GM19240 (cell line): Measurements from ENCODE around the gene PALS1.

Experiments
- DNase-seq: peaks from one replicate; pipeline ENCODE4 v3.0.0; 2011; ENCODE audit warnings: low spot score; ENCODE audit not compliant: insufficient read length

PALS1 gene

DNA sequence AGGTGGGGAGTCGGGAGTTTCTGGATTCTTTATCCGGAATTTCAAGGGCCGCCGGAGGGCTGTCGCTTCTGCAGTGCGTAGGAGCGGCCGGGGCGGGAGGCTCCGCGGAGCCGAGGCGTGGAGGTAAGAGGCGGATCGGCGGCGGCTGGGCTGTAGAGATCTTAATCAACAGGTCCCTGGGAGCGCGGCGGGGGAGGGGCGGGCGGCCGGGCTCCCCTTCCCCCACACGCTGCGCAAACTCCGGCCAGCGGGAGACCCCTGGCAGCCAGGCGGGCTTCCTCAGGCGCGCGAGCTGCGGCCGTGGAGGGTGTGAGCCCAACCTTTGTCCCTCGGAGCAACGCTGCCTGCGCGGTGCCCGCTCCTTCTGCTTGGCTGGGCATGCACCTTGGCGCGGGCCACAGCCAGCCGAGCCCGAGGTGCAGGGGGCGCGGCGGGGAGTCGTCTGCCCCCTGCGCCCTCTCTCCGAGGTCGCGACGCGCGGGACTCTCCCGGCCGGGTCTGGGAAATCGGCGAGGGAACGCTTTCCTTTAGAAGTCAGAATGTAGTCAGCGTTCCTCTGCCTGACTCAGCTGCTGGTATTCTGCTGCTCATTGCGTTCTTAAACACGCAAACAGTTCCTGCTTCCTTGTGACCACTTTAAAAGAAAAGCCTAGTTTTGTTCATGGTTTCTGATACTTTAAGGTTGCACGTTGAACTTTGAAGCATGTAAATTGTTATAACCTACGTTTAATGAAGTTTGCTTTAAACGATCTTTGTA, at the start of gene PALS1:
Gene PALS1 (plus strand): TSS at position 25 of the 757 bp plus-strand sequence. CDS start 37,736 bp downstream, outside the sequence.
- DNase-seq = no peak

DNA sequence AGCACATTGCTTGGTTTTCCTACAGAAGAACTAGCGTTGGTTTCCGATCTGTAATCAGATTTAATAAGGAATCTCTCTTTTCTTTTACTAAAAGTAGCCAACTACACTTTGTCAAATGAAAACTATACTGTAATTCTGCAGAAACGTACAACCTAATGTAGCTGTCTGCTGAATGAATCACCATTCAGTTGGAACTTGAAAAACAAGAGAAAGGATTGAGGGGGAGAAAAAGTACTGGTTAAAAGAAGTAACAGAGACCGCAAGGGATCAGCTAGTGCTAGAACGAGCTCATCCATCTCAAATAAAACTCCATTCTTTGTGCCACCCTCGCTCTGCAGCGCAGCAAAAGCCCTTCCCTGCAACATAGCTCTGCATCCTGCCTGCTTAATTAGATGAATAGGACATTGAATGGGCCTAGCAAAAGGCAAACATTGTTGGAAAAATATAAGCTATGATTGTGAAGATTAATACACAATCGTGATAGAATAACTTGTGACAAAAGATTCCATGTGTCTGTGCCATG, 49.4 kb upstream of the PALS1 start:
- no peak for DNase-seq

DNA sequence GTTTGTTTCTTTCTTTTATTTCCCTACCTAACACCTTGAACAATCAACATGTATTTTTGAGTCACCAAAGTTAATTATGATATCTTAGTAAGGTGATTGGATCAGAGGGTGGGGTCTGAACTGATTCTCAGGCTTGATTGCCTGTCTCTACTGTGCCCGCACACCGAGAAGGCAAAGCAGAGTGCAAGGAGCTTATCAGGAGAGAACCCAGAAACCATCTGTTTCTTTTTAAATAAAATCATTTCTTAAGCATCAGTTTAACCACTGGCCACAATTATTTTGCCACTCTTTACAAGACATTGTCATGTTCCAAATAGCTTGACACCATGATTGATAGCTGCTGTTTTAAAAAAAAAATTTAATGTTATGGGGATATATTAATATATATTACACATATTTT, 48.9 kb upstream of the PALS1 start:
- DNase-seq = no peak

DNA sequence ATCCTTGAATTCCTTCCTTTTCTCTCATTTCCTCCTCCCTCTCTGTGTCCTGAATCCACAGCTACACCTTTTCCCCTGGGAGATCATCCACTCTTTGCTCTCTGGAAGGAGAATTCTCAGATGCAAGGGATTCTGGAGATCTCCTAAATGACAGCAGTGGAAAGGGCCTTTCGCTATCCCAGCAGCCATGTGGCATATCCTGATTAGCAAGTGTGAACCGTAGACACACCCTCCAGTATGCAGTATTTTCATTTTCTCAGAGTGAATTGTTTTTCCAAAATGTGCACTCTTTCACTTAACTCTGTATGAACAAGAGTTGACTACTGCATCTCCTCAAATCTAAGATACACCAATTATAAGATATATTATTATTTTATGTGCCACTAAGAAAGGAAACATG, 46.0 kb upstream of the PALS1 start:
- no peak for DNase-seq

DNA sequence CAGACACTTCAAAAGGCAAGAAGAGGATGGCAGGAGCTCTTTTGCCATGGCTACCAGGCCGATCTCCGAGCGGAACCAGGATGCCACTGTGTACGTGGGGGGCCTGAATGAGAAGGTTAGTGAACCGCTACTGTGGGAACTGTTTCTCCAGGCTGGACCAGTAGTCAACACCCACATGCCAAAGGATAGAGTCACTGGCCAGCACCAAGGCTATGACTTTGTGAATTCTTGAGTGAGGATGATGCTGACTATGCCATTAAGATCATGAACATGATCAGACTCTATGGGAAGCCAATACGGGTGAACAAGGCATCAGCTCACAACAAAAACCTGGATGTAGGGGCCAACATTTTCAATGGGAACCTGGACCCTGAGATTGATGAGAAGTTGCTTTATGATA, 42.2 kb upstream of the PALS1 start:
- DNase-seq = no peak

DNA sequence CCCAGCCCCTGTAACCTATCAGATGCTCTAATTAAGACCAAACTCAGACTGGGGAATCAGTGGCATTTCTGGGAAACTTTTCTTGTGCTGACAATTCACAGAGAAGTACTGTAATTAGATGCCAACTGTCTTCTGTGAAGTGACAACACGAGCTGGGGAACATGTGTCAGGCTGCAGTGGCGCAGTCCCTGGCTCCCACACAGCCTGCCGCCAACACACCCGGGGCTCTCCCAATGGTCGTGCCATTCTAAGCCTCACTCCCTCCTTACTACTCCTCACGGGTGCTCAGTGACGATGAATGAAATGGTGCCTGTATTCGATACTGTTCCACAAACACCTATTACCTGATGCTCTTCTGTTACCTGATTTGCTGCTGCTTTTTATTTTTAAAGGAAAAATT, 33.4 kb upstream of the PALS1 start:
- no peak for DNase-seq

DNA sequence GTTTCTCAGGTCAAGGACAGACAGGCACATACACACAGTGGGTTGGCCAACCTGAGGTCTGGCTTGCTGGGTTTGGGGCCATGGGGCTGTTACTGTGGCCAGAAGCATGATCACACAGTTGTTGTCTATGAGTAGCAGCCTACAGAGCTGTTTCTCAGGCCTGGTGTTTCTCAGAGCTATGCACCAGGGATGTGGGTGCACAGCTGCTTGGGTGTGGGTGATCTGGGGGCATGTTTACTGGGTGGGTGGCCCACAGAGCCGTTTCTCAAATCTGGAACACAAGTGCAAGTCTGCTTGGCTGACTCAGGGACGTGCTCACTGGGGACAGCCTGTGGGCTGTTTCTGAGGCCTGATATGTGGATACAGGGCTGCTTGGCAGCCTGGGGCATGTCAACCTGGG, 23.1 kb upstream of the PALS1 start:
- DNase-seq = no peak

DNA sequence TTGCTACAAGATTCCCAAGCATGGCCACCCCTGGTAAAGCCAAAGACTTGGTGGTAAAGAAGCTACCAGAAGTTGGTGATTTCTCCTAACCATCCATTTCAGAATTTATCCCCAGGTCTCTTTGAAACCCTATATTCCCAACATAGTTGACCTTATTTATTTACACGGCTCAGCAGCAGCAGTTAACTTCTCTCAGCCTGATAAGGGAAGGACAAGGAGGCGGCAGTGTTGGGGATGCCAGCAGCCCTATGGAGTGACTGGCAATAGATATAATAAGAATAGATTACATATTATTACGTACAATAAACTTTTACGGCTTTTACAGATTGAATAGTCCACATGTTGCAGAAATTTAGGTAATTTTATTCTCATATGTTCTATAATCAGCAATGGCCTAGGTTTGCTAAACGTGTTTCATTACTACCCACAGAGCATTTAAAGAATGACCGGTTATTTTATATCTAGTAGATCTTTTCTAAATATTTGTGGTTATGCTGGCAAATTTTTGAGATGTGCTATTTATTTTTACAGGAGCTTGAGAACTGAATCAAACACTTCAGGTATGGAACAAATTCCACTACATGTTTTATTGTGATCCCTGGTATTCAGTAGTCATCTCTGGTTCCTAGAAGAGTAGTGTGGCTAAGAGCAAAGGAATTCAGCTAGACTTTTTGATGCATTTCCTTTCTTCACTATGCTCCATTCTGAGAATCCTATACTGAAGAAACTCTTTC, 19.8 kb upstream of the PALS1 start:
- no peak for DNase-seq

DNA sequence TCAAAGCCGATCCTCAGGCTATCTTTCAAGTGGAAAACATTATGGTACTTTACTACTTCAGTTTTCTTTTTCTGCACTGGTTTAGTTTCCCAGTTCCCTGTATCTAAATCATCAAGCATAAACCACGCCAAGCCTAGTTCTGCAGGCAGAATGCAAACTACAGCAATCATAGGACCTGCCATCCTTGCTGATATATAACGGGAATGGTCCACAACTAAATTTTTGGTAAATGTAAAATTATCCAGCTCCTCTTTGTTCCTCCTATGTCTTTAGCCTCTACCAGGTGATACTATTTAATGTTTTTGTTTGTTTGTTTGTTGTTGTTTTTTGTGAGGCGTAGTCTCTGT, 19.3 kb upstream of the PALS1 start:
- no peak for DNase-seq

DNA sequence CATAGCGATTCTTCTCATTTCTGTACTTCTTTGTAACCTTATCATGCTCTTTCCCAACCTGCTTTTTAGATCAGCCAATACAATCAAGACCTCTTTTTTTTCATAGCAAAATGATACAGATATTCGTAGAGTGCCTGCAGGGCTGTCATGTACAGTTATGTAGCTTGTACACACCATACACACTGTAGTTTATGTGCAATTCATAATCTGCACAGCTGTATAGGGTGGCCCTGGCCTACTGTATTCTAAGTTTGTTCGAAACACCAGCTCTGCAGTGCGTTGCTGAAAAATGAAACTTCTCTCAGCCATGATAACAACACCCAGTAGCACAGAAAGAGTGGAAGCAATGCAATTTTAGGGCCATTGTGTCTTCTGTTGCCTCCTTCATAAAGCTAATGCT, 15.7 kb upstream of the PALS1 start:
- no peak for DNase-seq

DNA sequence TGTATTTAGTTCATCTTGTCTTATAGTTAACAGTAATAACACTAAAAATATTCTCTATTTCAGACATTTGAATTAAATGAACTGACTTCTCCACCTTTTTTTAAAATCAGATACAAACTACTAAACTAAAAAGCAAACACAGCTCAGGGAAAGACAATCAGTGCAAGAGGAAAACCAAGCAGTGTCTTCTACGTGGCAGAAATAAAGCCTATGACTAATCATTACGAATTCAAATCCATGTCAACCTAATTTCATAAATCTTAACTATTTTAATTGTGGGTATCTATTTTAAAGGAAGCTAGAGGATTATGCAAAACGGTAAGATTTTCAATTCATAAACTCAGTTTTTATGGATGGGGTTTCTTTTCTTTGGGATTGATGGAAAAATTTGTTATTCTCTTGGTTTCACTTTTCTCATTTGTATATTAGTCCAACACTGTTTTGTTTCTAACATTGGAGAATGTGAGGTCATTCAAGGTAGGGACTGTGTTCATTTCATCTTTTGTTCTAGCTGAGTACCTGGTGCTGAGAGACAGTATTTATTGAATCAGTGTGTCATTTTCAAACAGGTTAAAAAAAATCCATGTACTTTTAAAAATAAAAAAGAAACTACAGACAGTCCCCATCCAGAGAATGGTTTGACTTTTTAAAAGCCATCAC, 12.8 kb upstream of the PALS1 start:
- no peak for DNase-seq

DNA sequence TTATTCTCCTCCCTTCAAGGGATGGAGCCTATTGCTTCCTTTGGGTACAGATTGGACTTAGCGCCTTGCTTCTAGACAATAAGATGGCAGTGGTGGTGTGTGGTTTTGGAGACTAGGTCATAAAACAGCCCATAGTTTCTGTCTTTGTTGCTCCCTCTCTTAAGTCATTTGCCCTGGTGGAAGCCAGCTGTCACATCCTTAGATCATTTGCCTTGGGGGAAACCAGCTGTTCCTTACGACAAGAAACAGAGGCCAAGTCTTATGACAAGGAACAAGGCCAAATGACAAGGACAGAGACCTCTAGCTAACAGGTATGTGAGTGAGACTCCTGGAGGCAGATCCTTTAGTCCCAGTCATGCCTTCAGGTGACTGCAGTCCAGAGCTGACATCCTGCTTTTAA, 9.2 kb upstream of the PALS1 start:
- DNase-seq = no peak

DNA sequence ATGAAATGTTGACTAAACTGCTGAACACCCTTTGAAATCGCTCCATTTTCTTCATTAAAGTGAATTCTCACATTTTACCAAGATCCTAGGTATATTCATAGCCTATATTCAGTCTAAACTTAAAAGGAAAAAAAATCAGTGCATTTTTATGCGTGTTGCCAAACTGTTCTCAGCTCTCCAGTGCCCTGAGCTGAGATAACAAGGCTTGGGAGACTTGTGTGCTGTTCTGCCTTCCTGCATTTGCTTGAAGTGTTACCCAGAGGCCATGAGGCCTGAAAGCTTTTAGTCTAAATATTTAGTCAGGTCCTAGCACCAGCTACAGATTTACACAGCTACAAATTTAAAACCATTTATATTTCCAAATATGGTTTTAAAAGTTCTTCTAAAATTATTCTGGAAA, 8.6 kb upstream of the PALS1 start:
- no peak for DNase-seq

DNA sequence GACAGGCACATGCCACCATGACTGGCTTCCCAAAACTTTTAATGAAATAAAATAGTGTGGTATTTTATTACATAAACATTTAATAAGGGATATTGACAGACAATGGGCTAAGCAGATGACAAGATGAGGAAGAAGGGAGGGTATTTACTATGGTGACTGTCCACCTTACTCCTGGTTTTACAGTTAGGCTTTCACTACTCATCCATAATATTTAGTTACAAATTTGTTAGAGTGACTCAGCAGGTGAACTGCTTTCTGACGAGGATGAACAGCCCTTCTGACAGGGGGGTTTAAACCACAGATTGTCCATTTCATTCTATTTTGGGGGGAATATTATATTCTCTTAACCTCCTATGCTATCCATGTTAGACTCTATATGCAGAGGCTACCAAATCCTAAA, 3.6 kb upstream of the PALS1 start:
- DNase-seq = no peak

DNA sequence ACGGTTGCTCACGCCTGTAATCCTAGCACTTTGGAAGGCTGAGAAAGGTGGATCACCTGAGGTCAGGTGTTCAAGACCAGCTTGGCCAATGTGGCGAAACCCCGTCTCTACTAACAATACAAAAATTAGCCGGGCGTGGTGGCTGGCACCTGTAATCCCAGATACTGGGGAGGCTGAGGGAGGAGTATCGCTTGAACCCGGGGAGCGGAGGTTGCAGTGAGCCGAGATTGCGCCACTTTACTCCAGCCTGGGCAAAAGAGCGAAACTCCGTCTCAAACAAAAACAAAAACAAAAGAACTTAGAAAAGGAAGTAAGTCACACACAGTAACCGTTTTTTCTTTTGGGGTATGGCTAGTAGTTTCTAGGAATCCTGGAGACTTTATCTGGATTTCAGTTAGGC, 1.7 kb upstream of the PALS1 start:
- no peak for DNase-seq

DNA sequence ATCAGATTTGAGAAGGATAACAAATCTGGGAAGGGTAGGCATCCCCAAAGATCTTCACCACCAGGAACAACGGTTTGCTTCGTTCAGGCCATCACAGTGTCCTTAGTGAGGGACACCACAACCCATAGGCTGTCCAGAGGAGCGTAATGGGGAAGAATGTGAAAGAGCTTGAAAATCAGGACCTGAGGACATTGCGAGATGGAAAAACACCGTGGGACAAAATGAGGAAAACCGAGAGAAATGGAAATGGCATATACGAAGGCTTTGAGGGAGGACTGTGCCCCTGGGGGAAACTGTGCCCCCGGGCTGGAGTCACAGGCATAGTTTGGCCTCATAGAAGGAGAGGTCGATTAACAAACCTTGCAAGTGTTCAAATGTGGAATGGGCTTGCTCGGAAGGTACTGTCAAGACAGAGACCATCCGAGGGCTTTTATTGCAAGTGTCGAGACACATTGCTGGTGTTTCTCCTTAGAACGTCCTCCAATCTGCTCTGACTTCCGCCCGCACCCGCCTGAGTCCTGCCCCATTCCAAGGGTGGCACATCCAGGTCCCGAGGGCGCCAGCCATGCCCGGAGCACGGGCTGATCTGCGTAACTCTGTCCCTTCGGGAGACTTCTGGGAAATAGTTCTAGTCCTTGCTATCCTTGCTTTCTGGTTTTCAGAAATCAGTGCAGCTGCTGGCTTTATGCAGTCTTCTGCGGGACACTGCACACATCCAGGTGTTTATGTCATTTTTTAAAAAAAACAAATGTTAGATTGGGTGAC, 885 bp upstream of the PALS1 start:
- DNase-seq = no peak

DNA sequence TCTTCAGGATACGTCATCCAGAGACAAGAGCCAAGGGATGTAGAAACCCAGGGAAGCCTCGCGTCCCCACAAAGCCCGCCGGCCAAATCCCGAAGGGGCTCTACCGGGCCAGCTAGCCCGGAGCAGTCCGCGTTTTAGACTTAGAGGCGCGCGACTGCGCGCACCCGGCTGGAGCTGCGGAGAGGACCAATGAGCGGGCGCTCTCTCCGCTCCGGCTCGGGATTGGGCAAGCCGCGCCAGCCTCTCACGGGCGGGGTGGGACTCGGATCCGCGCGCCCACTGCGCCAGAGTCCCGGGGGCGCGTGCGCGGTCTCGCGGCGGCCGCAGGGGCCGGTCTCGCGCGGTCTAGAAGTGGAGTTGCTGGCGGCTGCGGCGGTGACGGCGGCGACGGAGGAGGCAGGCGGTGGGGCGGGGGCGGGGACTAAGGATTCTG, 241 bp upstream of the PALS1 start:
- DNase-seq = peak; percentile 81

DNA sequence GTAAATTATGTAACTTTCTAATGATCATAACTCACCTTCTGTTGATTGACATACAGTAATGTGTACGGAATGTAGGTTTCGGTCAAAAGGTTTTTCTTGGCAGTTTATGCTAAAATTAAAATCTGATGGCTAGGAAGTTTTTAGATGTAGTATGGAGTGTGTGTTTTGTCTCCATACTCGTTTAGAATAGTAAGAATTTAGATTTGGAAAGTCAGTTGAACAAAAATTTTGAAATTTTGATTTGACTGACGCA, 859 bp downstream of the PALS1 start:
- DNase-seq = no peak

DNA sequence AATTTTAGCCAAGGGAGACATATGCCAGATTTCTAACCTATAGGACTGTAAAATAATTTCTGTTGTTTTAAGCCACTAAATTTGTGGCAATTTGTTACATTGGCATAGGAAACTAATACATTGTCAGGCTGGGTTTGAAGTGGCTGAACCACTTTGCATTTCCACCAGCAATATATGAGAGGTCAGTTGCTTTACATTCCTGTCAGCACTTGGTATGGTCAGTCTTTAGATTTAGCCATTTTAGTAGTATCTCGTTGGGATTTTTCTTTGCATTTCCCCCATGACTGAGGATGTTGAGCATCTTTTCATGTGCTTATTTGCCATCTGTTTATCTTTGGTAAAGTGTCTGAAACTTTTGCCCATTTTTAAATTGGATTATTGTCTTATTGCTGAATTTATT, 3.9 kb downstream of the PALS1 start:
- no peak for DNase-seq

DNA sequence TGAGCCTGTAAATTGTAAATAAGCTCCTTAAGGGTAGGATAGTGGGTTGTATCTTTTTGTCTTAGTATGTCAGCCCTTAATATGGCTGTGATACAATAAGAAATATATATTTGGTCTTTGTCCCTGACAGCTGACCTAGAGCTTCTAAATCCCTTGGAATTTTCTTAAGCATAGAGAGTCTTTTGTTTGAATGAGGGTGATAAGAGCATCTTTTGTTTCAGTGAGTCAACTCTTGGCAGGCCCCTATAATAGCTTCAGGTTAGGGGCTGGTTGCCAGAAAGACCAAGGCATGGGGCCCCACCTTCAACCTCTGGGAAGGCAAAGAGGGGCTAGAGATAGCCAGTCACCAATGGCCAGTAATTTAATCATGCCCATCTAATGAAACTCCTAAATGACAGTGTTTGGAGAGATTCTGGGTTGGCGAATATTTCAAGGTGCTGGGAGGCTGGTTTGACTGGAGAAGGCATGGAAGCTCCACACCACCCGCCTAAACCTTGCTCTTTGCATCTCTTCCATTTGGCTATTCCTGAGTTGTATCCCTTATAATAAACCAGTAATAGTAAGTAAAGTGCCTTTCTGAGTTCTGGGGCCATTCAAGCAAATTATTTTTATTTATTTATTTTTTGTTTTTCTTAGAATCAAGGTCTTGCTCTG, 10.5 kb downstream of the PALS1 start:
- DNase-seq = no peak

DNA sequence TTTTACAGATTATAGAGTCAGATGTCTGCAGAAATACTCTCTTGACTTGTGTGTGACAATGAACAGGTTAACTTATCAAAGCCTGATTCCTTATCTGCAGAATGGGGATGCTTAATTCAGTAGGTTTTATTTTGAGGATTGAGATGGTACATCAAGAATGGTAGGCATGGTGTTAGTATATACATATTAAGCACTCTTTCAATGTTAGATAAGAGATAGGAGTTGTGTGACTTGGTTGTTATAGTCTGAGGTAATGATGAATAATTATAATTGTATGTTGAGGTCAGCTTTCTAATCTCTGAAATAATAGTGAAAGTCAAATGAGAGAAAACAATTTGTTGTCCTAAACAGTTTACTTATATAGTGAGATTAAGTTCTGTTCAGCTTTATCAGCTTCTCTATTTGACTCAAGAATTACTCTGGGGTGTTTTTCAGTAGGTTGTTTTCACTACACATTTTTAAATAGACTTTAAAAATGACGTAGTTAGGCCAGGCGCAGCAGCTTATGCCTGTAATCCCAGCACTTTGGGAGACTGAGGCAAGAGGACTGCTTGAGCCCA, 11.9 kb downstream of the PALS1 start:
- no peak for DNase-seq
